H9 (cell line): ENCODE measurements around the gene MAP2K7. TPM values are rescaled to one million over a fixed set of nuclear protein-coding genes. Genes with fewer than 3 reads are reported as not detected.

ENCODE experiments used
- DNase-seq: peaks from one replicate; pipeline ENCODE4 v3.0.0-alpha.2; 2017
- H2AFZ ChIP-seq: one replicate; pipeline ENCODE4 v1.6.1; 2013; ENCODE audit warnings: mild to moderate bottlenecking, low read length, control low read depth, moderate library complexity
- H2AK5ac ChIP-seq: 2 replicates; pipeline ENCODE4 v1.6.1; 2013; ENCODE audit warnings: low read length, control low read depth, mixed read lengths; ENCODE audit not compliant: insufficient read length
- H2BK120ac ChIP-seq: one replicate; pipeline ENCODE4 v1.6.1; 2013; ENCODE audit warnings: low read depth, mild to moderate bottlenecking, low read length, control low read depth, inconsistent platforms; ENCODE audit not compliant: poor library complexity, severe bottlenecking
- H2BK12ac ChIP-seq: 2 replicates; pipeline ENCODE4 v1.6.1; 2013; ENCODE audit warnings: low read length, control low read depth, mixed read lengths, low read depth; ENCODE audit not compliant: insufficient read length
- H2BK15ac ChIP-seq: 2 replicates; pipeline ENCODE4 v1.6.1; 2013; ENCODE audit warnings: low read depth, low read length, control low read depth
- H2BK20ac ChIP-seq: one replicate; pipeline ENCODE4 v1.6.1; 2013; ENCODE audit warnings: low read depth, mild to moderate bottlenecking, low read length, control low read depth, inconsistent platforms; ENCODE audit not compliant: poor library complexity, severe bottlenecking
- H2BK5ac ChIP-seq: 2 replicates; pipeline ENCODE4 v1.6.1; 2013; ENCODE audit warnings: low read length, control low read depth, mixed read lengths; ENCODE audit not compliant: insufficient read length
- H3K14ac ChIP-seq: 2 replicates; pipeline ENCODE4 v1.6.1; 2013; ENCODE audit warnings: low read length, control low read depth; ENCODE audit not compliant: insufficient read depth
- H3K18ac ChIP-seq: 2 replicates; pipeline ENCODE4 v1.6.1; 2013; ENCODE audit warnings: low read depth, mild to moderate bottlenecking, mixed read lengths, low read length, control low read depth; ENCODE audit not compliant: insufficient read length
- H3K23ac ChIP-seq: 2 replicates; pipeline ENCODE4 v1.6.1; 2013; ENCODE audit warnings: low read length, control low read depth, mixed read lengths, low read depth; ENCODE audit not compliant: insufficient read length
- H3K23me2 ChIP-seq: 2 replicates; pipeline ENCODE4 v1.6.1; 2013; ENCODE audit warnings: low read depth, mild to moderate bottlenecking, mixed read lengths, low read length, control low read depth; ENCODE audit not compliant: insufficient read length, poor library complexity, severe bottlenecking
- H3K27ac ChIP-seq: 2 replicates; pipeline ENCODE4 v1.5.1; 2013; ENCODE audit warnings: low read length, control low read depth, mixed read lengths, low read depth; ENCODE audit not compliant: insufficient read length
- H3K27me3 ChIP-seq: 2 replicates; pipeline ENCODE4 v1.6.1; 2013; ENCODE audit warnings: low read length, control low read depth, inconsistent platforms; ENCODE audit not compliant: insufficient read depth
- H3K4ac ChIP-seq: 2 replicates; pipeline ENCODE4 v1.6.1; 2013; ENCODE audit warnings: low read depth, mild to moderate bottlenecking, control low read depth, inconsistent platforms, low read length, moderate library complexity
- H3K4me1 ChIP-seq: 2 replicates; pipeline ENCODE4 v1.6.1; 2013; ENCODE audit warnings: low read length, control low read depth, inconsistent platforms; ENCODE audit not compliant: insufficient read depth
- H3K4me2 ChIP-seq: 2 replicates; pipeline ENCODE4 v1.6.1; 2013; ENCODE audit warnings: low read length, control low read depth, mixed read lengths; ENCODE audit not compliant: insufficient read length, insufficient read depth
- H3K56ac ChIP-seq: 2 replicates; pipeline ENCODE4 v1.6.1; 2013; ENCODE audit warnings: low read depth, mild to moderate bottlenecking, mixed read lengths, low read length, control low read depth; ENCODE audit not compliant: insufficient read length
- H3K79me1 ChIP-seq: 2 replicates; pipeline ENCODE4 v1.6.1; 2013; ENCODE audit warnings: low read depth, mild to moderate bottlenecking, moderate library complexity, low read length, control low read depth, inconsistent platforms; ENCODE audit not compliant: insufficient read depth, poor library complexity, severe bottlenecking
- H3K79me2 ChIP-seq: 2 replicates; pipeline ENCODE4 v1.6.1; 2013; ENCODE audit warnings: low read length, control low read depth, inconsistent platforms; ENCODE audit not compliant: insufficient read depth
- H3K9ac ChIP-seq: 2 replicates; pipeline ENCODE4 v1.6.1; 2013; ENCODE audit warnings: low read length, control low read depth, mixed read lengths; ENCODE audit not compliant: insufficient read length; ENCODE audit errors: extremely low read depth
- H3K9me3 ChIP-seq: one replicate; pipeline ENCODE4 v1.6.1; 2013; ENCODE audit warnings: low read depth, low read length, inconsistent platforms; ENCODE audit not compliant: control insufficient read depth
- H3T11ph ChIP-seq: one replicate; pipeline ENCODE4 v1.6.1; 2013; ENCODE audit warnings: mild to moderate bottlenecking, low read length, control low read depth, inconsistent platforms
- H4K20me1 ChIP-seq: one replicate; pipeline ENCODE4 v1.6.1; 2013; ENCODE audit not compliant: control insufficient read depth, insufficient read length, insufficient read depth
- H4K5ac ChIP-seq: 2 replicates; pipeline ENCODE4 v1.6.1; 2013; ENCODE audit warnings: low read depth, mild to moderate bottlenecking, mixed read lengths, low read length, control low read depth; ENCODE audit not compliant: insufficient read length
- H4K8ac ChIP-seq: replicated peaks from 2 replicates; pipeline ENCODE4 v1.6.1; 2013; ENCODE audit warnings: low read length, control low read depth, mixed read lengths, low read depth; ENCODE audit not compliant: insufficient read length
- H4K91ac ChIP-seq: 2 replicates; pipeline ENCODE4 v1.6.1; 2013; ENCODE audit warnings: low read depth, mild to moderate bottlenecking, moderate library complexity, mixed read lengths, low read length, control low read depth; ENCODE audit not compliant: insufficient read length
- H3K27ac Mint-ChIP-seq, 3 experiments: 2 replicates in 2 of 3; 3 replicates in 1 of 3; pipeline ENCODE4 v1.8.0; 2020 to 2021; ENCODE audit warnings: mixed read lengths in 3 of 3, mild to moderate bottlenecking in 1 of 3, moderate library complexity in 1 of 3
- H3K27me3 Mint-ChIP-seq: 2 replicates; pipeline ENCODE4 v1.8.0; 2021; ENCODE audit warnings: low read depth, mild to moderate bottlenecking, moderate library complexity, mixed read lengths
- H3K36me3 Mint-ChIP-seq, 3 experiments: 2 replicates in 2 of 3; 3 replicates in 1 of 3; pipeline ENCODE4 v1.8.0; 2020 to 2021; ENCODE audit warnings: low read depth in 3 of 3, mixed read lengths in 3 of 3; ENCODE audit not compliant: insufficient read depth in 1 of 3
- H3K4me1 Mint-ChIP-seq, 2 experiments: 2 replicates each; pipeline ENCODE4 v1.8.0; 2020; ENCODE audit warnings: mixed read lengths in 2 of 2
- H3K4me3 Mint-ChIP-seq, 2 experiments: 2 replicates in 1 of 2; 3 replicates in 1 of 2; pipeline ENCODE4 v1.8.0; 2020 to 2021; ENCODE audit warnings: mild to moderate bottlenecking in 2 of 2, mixed read lengths in 2 of 2, moderate library complexity in 1 of 2
- H3K9me3 Mint-ChIP-seq, 2 experiments: 2 replicates in 1 of 2; 3 replicates in 1 of 2; pipeline ENCODE4 v1.8.0; 2020; ENCODE audit warnings: mild to moderate bottlenecking in 2 of 2, mixed read lengths in 2 of 2, moderate library complexity in 1 of 2
- WGBS: extraction: QIAGEN DNeasy Blood & Tissue Kit; methylation state at CpG from one replicate; pipeline ENCODE4 v1.1.7; 2013; ENCODE audit warnings: missing lambda C conversion rate, low lambda C conversion rate, mixed read lengths; ENCODE audit not compliant: insufficient read length; ENCODE audit errors: extremely low coverage; 5-methylcytosine and 5-hydroxymethylcytosine counted together
- total RNA-seq: library from RNA; stranded (reverse); gene quantifications from 2 replicates; pipeline ENCODE4 v1.2.1, GENCODE V29; 2021
- TF ChIP-seq, protein P1 (sequence below): fragments of 200-600 bp; sonication (generic); conservative IDR thresholded peaks from 3 replicates; pipeline ENCODE4 v1.8.0; 2021; ENCODE audit warnings: antibody characterized with exemption, mild to moderate bottlenecking

The MAP2K7 gene
- total RNA-seq, 1 experiment from 2014 or later, result 48.1 TPM

DNA sequence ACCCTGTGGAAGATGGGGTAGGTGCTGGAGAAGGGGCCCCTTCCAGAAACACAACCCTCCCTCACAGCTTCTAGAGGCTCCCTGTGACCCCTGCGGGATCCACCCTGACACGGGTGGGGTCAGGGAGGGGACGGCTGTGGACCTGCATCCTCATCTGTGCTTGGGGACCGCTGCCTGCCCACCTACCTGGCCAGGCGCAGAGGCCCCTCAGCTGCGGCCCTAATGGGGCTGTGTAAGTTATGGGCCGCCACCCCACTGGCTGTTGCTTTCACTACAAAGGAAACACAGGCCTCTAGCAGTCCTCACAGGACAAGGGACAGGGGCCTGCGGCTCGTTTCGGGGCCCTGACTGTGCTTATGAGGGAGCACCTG is 29.2 kb downstream of the MAP2K7 start:
- no peaks in the 10 kb centered on the region for H3K9me3 Mint-ChIP-seq
- H4K20me1 ChIP-seq, result no peaks in the 10 kb centered on the region
- no peak overlapping the region for H3K9ac ChIP-seq
- no peak overlapping the region for H2BK12ac ChIP-seq
- no peaks in the 10 kb centered on the region for H3K4me1 ChIP-seq
- no peak overlapping the region for H3K56ac ChIP-seq
- H2BK20ac ChIP-seq, result no peak overlapping the region
- H2AFZ ChIP-seq, result no peak overlapping the region
- H3K79me1 ChIP-seq, result no peaks in the 10 kb centered on the region
- no peak for DNase-seq
- no CpG with 5 or more reads among the region's 10 CpGs for WGBS
- H3K36me3 Mint-ChIP-seq, result peaks cover 27 to 81% (median 60%) of the 10 kb centered on the region in 3 experiments; a peak in 6 of 7 replicates
- H4K5ac ChIP-seq, result no peak overlapping the region
- no peaks in the 10 kb centered on the region for H3K23me2 ChIP-seq
- H3K9me3 ChIP-seq, result no peaks in the 10 kb centered on the region
- H3T11ph ChIP-seq, result no peak overlapping the region
- H3K27me3 ChIP-seq, result no peaks in the 10 kb centered on the region
- H3K4me2 ChIP-seq, result no peak overlapping the region
- no peak overlapping the region for H4K91ac ChIP-seq
- H2AK5ac ChIP-seq, result no peak overlapping the region
- peaks cover 0 to 4% of the 10 kb centered on the region in 2 experiments; a peak in 1 of 4 replicates for H3K4me1 Mint-ChIP-seq
- TF ChIP-seq, protein P1, sequence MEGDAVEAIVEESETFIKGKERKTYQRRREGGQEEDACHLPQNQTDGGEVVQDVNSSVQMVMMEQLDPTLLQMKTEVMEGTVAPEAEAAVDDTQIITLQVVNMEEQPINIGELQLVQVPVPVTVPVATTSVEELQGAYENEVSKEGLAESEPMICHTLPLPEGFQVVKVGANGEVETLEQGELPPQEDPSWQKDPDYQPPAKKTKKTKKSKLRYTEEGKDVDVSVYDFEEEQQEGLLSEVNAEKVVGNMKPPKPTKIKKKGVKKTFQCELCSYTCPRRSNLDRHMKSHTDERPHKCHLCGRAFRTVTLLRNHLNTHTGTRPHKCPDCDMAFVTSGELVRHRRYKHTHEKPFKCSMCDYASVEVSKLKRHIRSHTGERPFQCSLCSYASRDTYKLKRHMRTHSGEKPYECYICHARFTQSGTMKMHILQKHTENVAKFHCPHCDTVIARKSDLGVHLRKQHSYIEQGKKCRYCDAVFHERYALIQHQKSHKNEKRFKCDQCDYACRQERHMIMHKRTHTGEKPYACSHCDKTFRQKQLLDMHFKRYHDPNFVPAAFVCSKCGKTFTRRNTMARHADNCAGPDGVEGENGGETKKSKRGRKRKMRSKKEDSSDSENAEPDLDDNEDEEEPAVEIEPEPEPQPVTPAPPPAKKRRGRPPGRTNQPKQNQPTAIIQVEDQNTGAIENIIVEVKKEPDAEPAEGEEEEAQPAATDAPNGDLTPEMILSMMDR, result no peak
- H3K27ac Mint-ChIP-seq, result peak overlapping the region in 1 of 3 experiments; percentile 70; a peak in 1 of 7 replicates
- no peak overlapping the region for H3K23ac ChIP-seq
- H2BK5ac ChIP-seq, result no peak overlapping the region
- H3K79me2 ChIP-seq, result no peaks in the 10 kb centered on the region
- no peak overlapping the region for H4K8ac ChIP-seq
- no peak overlapping the region for H2BK120ac ChIP-seq
- no peaks in the 10 kb centered on the region for H3K27me3 Mint-ChIP-seq
- H2BK15ac ChIP-seq, result no peak overlapping the region
- no peak overlapping the region for H3K27ac ChIP-seq
- no peak overlapping the region for H3K14ac ChIP-seq
- no peak overlapping the region for H3K4ac ChIP-seq
- no peak overlapping the region for H3K4me3 Mint-ChIP-seq
- no peak overlapping the region for H3K18ac ChIP-seq
